Activated T-helper 17 cell treated with anti-CD3 and anti-CD28 coated beads, Interleukin-2, amount 50 U/mL, for 72 hours (primary cell): ENCODE results near the gene FUBP1. TPM values are rescaled to one million over a fixed set of nuclear protein-coding genes. Genes with fewer than 3 reads are reported as not detected.
A peak's percentile ranks its signal among the peaks of the same experiment; 100 is the strongest.
"Not testable (repeated sequence)": the region's sequence is repeated elsewhere in the genome, so short reads cannot be mapped to it uniquely, and the experiment has no call there.

Experiments used
- ATAC-seq: fragments of 150-1000 bp; cut with Tn5 transposase; replicated peaks from 2 replicates; pipeline ENCODE4 v1.10.0; 2021; ENCODE audit warnings: mild to moderate bottlenecking, moderate library complexity
- H3K27ac Mint-ChIP-seq: one replicate; pipeline ENCODE4 v1.8.0; 2022; ENCODE audit warnings: mixed read lengths
- H3K27me3 Mint-ChIP-seq: one replicate; pipeline ENCODE4 v1.8.0; 2022; ENCODE audit warnings: mixed read lengths
- H3K36me3 Mint-ChIP-seq: one replicate; pipeline ENCODE4 v1.8.0; 2022; ENCODE audit warnings: low read depth, mild to moderate bottlenecking, mixed read lengths
- H3K4me1 Mint-ChIP-seq: one replicate; pipeline ENCODE4 v1.8.0; 2022; ENCODE audit warnings: mixed read lengths
- H3K4me3 Mint-ChIP-seq: one replicate; pipeline ENCODE4 v1.8.0; 2022; ENCODE audit warnings: mild to moderate bottlenecking, mixed read lengths
- H3K9me3 Mint-ChIP-seq: one replicate; pipeline ENCODE4 v1.8.0; 2022; ENCODE audit warnings: mixed read lengths
- total RNA-seq, 2 donors: library from RNA; stranded (reverse); gene quantifications; one replicate each; pipeline ENCODE4 v1.2.3, GENCODE V29; 2022

The FUBP1 gene
- total RNA-seq, 2 donors from 2014 or later = 183 to 194 TPM

DNA sequence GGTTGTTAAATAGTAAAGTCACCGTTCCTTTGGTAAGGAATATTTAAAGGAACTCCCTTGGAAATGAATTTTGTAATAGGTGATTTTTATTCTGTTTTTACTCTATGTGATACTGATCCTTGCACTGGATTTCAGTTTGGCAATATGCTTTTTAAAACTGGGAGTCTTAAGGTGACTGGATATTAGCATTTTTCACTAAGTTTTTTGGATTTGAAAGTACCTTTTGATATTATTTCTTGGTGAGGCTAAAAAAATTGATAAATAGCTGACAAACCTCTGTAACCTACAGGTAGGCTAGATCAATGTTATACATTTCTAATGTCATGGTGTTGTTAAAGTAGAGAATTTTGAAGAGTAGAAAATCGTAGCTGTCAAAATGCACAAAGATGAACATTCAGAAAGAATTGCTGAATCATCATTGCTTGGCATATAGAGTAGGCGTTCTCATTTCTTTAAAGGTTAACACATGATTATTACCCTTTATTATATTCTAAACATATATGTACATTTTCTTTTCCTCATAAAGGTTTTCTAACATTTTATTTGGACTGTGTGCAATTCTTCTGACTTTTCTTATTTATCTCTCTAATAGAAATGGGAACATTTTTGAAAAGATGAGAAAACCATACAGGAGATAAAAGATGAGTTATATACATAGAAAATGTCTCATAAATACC is 24.3 kb upstream of the FUBP1 start:
- Mint-ChIP-seq H3K9me3 (no peaks in the 10 kb centered on the region), H3K36me3 (peaks cover 10% of the 10 kb centered on the region), H3K27ac (peak overlapping the region; percentile 17), H3K4me3 (peak overlapping the region; percentile 95), H3K4me1 (peaks cover 12% of the 10 kb centered on the region), H3K27me3 (no peaks in the 10 kb centered on the region)
- ATAC-seq = no peak

DNA sequence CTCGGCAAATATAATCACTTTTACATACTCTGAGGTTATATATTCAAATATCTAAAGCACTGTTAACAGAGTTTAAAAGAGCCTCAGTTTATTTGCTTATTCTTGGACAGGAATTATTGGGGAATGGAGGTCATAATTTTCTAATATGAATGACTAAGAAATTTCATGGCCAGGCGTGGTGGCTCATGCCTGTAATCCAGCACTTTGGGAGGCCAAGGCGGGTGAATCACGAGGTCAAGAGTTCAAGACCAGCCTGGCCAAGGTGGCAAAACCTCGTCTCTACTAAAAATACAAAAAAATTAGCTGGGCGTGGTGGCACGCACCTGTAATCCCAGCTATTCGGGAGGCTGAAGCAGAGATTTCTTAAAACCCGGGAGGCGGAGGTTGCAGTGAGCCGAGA is 21.7 kb upstream of the FUBP1 start:
- not testable (repeated sequence) for ATAC-seq

DNA sequence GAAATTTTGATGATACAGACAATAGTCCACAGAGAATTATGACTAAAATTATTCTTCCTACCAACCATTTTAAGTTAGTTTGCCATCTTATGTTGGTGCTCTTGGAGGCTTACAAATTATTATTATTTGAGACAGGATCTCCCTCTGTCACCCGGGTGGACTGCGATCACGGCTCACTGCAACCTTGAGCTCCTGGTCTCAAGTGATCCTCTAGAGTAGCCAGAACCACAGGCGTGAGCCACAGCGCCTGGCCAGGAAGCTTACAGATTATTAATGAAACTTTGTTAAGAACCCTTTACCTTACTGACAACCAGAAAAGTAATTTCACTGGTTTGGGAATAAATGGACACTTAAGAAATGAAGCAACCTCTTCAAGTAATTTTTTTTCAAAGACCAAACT is 17.9 kb upstream of the FUBP1 start:
- H3K9me3 Mint-ChIP-seq = no peaks in the 10 kb centered on the region
- H3K27ac Mint-ChIP-seq = no peak overlapping the region
- no peaks in the 10 kb centered on the region for H3K4me1 Mint-ChIP-seq
- peaks cover 35% of the 10 kb centered on the region for H3K36me3 Mint-ChIP-seq
- no peak for ATAC-seq
- H3K27me3 Mint-ChIP-seq = no peaks in the 10 kb centered on the region
- H3K4me3 Mint-ChIP-seq = no peak overlapping the region

More for the DNA sequence above, 21.7 kb upstream of the FUBP1 start:
- H3K4me3 Mint-ChIP-seq, H3K9me3 Mint-ChIP-seq, H3K4me1 Mint-ChIP-seq, H3K27ac Mint-ChIP-seq, H3K27me3 Mint-ChIP-seq: not testable (repeated sequence)
- peaks cover 19% of the 10 kb centered on the region for H3K36me3 Mint-ChIP-seq

DNA sequence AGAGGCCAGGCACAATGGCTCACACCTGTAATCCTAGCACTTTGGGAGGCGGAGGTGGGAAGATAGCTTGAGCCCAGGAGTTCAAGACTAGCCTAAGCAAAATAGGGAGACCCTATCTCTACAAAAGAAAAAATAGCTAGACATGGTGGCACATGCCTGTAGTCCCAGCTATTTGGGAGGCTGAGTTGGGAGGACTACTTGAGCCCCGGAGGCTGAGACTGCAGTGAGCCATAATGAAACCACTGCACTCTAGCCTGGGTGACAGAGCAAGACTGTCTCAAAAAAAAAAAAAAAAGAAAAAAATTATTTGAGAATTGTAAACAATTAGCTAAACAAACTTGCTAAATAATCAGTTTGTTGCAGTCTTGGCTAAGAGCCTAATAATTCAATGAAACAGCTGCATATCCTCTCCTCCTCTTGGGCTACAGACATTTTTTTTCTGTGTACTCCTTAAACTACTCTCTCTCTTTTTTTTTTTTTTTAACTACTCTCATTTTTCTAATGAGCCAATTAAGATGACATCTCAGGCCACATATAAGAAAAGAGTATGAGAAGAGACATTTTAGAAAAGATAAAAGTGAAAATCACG is 15.3 kb upstream of the FUBP1 start:
- no peaks in the 10 kb centered on the region for H3K9me3 Mint-ChIP-seq
- H3K27me3 Mint-ChIP-seq = no peaks in the 10 kb centered on the region
- H3K4me3 Mint-ChIP-seq = no peak overlapping the region
- no peak for ATAC-seq
- peaks cover 13% of the 10 kb centered on the region for H3K4me1 Mint-ChIP-seq
- peaks cover 35% of the 10 kb centered on the region for H3K36me3 Mint-ChIP-seq
- H3K27ac Mint-ChIP-seq = no peak overlapping the region

DNA sequence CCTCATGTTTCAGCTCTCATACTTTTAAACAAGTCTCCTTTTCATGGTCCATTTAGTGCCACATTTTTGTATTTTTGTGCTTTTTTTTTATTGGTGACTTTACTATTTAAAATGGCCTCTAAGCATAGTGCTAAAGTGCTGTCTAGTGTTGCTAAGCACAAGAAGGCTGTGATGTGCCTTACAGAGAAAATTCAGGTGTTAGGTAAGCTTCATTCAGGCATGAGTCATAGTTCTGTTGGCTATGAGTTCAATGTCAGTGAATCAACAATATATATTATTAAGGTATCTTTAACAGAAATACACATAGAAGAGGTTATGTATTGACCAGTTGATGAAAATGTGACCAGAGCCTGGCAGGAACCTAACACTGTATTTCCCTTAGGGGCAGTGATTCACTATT is 12.8 kb upstream of the FUBP1 start:
- no peak overlapping the region for H3K4me3 Mint-ChIP-seq
- peaks cover 30% of the 10 kb centered on the region for H3K36me3 Mint-ChIP-seq
- no peak for ATAC-seq
- H3K27me3 Mint-ChIP-seq = no peaks in the 10 kb centered on the region
- H3K9me3 Mint-ChIP-seq = no peaks in the 10 kb centered on the region
- H3K27ac Mint-ChIP-seq = no peak overlapping the region
- H3K4me1 Mint-ChIP-seq = peaks cover 23% of the 10 kb centered on the region

DNA sequence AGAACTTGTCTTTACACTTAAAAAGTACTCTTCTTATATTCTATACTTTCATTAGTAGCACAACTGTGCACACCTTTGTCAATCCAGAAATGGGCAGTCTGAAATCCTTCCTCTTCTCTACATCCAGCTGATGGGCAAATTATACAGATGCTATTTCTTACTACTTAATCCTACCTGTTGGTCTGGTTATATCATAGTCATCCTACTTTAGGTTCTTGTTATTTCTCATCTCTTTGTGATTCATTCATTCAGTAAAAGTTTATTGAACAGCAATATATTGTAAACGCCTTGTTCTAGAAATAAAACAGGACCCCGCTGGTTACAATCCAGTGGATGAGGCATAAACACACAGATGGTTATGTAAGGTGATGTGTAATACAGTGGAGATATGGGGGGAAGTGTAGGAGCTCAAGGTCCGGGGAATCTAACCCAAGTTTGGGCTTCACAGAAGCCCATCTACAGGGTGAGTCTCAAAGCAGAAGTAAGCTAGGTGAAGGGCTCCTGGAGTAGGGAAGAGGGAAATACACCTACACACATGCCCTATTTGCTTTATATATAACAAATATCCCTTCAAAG is 11.8 kb upstream of the FUBP1 start:
- peak overlapping the region; percentile 26 for H3K4me3 Mint-ChIP-seq
- peaks cover 29% of the 10 kb centered on the region for H3K4me1 Mint-ChIP-seq
- ATAC-seq = peak; percentile 37
- no peaks in the 10 kb centered on the region for H3K9me3 Mint-ChIP-seq
- no peaks in the 10 kb centered on the region for H3K27me3 Mint-ChIP-seq
- peaks cover 33% of the 10 kb centered on the region for H3K36me3 Mint-ChIP-seq
- H3K27ac Mint-ChIP-seq = peak overlapping the region; percentile 65

DNA sequence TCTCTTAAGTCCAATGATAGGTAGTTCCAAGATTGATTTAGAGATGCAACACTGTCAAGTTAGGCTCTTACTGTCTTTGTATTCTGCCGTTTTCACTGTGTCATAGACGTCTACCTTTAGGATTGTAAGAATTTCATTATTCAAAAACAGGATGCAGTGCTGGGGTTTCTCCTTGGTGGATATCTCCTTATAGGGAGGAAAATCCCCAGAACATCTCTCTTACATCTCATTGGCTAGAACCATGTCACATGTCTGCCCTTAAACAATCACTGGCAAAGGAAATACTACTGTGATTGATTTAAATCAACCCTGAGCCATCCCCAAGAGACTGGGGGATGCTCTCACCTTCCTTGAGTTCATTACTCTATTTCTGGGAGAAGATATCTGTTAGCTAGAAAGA is 10.9 kb upstream of the FUBP1 start:
- Mint-ChIP-seq H3K27me3 (no peaks in the 10 kb centered on the region), H3K9me3 (no peaks in the 10 kb centered on the region), H3K4me3 (no peak overlapping the region), H3K36me3 (peaks cover 31% of the 10 kb centered on the region), H3K27ac (no peak overlapping the region), H3K4me1 (peaks cover 29% of the 10 kb centered on the region)
- ATAC-seq = no peak

DNA sequence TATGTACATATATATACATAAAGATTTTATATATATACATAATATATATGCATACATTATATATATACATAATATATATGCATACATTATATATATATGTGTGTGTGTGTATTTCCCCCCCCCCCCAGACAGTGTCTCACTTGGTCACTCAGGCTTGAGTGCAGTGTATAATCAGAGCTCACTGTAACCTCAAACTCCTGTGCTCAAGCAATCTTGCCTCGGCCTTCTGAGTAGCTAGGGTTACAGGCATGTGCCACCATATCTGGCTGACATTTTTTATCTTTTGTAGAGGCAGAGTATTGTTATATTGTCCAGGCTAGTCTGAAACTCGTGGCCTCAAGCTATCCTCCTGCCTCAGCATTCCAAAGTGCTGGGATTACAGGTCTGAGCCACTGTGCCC is 9.0 kb upstream of the FUBP1 start:
- no peak for ATAC-seq
- Mint-ChIP-seq H3K36me3 (peaks cover 25% of the 10 kb centered on the region), H3K27me3 (no peaks in the 10 kb centered on the region), H3K4me3 (no peak overlapping the region), H3K9me3 (no peaks in the 10 kb centered on the region), H3K27ac (no peak overlapping the region), H3K4me1 (peaks cover 29% of the 10 kb centered on the region)

DNA sequence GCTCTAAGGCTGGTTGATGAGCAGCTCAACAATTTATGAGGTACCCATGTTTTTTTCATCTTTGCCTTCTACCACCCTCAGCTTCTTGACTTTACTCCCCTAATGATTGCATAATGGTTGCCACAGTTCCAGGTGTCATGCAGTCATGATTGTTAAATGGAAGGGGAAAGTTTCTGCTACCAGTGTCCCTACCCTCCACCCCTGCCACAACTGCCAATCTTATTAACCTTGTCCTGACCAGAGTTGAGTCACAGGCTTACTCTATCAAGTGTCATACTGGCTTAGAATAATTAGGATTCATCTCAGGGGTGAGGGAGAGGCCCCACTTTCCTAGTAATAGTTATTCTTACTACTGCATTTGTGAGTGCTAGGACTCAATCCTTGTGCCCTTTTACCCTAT is 7.9 kb upstream of the FUBP1 start:
- peaks cover 19% of the 10 kb centered on the region for H3K36me3 Mint-ChIP-seq
- peak; percentile 97 for ATAC-seq
- no peaks in the 10 kb centered on the region for H3K9me3 Mint-ChIP-seq
- H3K4me3 Mint-ChIP-seq = no peak overlapping the region
- H3K27ac Mint-ChIP-seq = peak overlapping the region; percentile 42
- H3K27me3 Mint-ChIP-seq = no peaks in the 10 kb centered on the region
- peaks cover 29% of the 10 kb centered on the region for H3K4me1 Mint-ChIP-seq

DNA sequence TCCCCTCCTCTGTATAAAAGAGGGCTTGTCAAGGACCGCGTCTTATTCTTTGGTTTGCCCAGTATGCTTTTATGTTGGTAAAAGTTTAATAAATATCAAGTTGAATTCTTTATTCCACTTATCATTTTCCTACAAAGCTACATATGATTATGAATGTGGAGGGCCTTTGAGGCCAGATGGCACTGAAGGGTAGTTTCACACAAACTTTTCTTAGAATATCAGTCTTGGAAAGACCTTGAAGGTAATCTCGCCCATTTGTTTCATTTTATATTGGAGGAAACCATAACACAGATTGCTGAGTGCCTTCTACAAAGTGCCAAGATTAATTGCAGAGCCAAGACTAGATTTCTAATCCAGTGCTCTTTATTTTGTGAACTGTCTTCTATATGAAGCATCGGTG is 5.8 kb upstream of the FUBP1 start:
- Mint-ChIP-seq H3K27me3 (no peaks in the 10 kb centered on the region), H3K4me3 (no peak overlapping the region), H3K4me1 (peaks cover 24% of the 10 kb centered on the region), H3K9me3 (no peaks in the 10 kb centered on the region), H3K36me3 (peaks cover 19% of the 10 kb centered on the region), H3K27ac (no peak overlapping the region)
- ATAC-seq = no peak

DNA sequence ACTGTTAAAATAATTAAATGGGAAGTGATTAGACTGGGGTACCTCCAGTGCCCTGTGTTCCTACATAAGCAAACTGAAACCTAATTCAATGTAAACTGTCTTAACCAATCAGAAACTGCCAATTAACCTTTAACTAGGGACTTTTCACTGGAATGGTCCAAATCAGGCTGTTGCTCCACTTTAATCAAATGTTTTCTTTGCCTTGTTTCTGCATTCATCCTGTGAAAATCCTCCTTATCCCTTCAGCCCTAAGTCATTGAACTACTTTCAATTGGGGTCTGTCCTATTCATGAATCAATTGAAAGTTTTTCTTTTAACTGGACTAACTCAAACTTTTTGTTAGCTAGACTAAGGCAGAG is 5.1 kb upstream of the FUBP1 start:
- Mint-ChIP-seq H3K36me3 (peaks cover 19% of the 10 kb centered on the region), H3K4me3 (no peak overlapping the region), H3K27ac (no peak overlapping the region), H3K27me3 (no peaks in the 10 kb centered on the region), H3K9me3 (no peaks in the 10 kb centered on the region), H3K4me1 (peaks cover 20% of the 10 kb centered on the region)
- ATAC-seq = no peak

DNA sequence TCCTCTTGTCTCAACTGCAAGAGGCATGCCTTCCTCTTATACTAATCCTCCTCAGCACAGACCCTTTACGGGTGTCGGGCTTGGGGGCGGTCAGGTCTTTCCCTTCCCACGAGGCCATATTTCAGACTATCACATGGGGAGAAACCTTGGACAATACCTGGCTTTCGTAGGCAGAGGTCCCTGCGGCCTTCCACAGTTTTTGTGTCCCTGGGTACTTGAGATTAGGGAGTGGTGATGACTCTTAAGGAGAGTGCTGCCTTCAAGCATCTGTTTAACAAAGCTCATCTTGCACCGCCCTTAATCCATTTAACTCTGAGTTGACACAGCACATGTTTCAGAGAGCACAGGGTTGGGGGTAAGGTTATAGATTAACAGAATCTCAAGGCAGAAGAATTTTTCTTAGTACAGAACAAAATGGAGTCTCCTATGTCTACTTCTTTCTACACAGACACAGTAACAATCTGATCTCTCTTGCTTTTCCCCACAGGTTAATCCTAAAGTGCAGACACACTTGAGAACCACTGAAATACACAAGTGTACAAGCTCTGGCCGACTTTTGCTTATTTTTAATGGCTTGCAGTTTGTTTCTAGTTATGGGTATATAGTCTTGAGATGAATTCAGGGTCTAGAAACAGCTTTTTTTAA is 4.6 kb upstream of the FUBP1 start:
- not testable (repeated sequence) for H3K9me3 Mint-ChIP-seq, H3K27ac Mint-ChIP-seq, ATAC-seq, H3K27me3 Mint-ChIP-seq, H3K4me3 Mint-ChIP-seq
- peaks cover 19% of the 10 kb centered on the region for H3K36me3 Mint-ChIP-seq
- peaks cover 19% of the 10 kb centered on the region for H3K4me1 Mint-ChIP-seq

DNA sequence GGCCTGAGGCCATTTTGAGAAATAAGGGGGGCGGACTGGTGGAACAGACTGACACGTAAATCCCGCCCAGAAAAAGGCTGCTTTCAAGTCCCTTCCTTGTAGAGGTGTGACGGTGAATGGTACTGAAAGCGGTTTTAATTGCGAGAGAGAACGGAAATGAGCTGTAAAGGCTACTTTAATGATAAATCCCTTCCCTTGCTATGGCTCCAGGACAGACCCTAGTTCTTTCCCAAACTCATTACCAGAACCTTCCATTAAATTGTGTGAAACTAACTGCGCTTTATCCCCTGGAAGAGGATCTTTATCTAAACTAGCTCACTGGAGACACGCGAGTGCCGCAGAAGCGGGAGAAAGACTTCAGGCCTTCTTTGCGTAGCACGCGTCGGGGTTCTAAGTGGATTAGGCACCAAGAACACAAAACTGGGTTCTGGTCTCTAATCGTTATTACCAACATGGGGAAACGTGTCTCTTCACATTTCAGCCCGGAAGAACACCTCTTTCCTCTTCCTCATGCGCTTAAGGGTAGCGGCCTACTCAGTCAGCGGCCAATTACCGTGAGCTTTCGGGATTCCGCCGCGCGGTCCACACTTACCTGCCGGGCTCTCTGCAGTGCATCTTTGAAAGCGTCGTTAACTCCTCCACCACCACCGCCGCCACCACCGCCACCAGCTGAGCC is 441 bp downstream of the FUBP1 start:
- H3K4me1 Mint-ChIP-seq = peaks cover 19% of the 10 kb centered on the region
- no peaks in the 10 kb centered on the region for H3K9me3 Mint-ChIP-seq
- no peaks in the 10 kb centered on the region for H3K27me3 Mint-ChIP-seq
- ATAC-seq = peak; percentile 72
- H3K36me3 Mint-ChIP-seq = no peaks in the 10 kb centered on the region
- no peak overlapping the region for H3K27ac Mint-ChIP-seq
- no peak overlapping the region for H3K4me3 Mint-ChIP-seq

DNA sequence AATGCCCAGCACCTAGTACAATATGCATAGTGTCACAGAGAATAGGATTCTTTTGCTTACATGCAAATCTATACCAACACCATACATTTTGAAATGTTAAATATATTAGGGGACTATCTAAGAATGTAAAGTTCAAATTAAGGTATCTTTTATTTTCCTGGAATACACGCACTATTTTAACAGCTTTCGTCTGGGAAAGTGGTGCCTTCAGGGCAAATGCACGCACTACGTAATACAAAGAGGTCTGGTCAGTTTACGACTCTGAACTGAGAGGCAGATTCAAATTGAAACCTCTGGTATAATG is 931 bp downstream of the FUBP1 start:
- Mint-ChIP-seq H3K4me3 (no peak overlapping the region), H3K36me3 (no peaks in the 10 kb centered on the region), H3K27me3 (no peaks in the 10 kb centered on the region), H3K27ac (no peak overlapping the region), H3K9me3 (no peaks in the 10 kb centered on the region), H3K4me1 (peaks cover 21% of the 10 kb centered on the region)
- no peak for ATAC-seq
